ENCODE measurements around the gene CYFIP1.

CYFIP1 gene

GRCh38 chr15:22973987-22974386 lies 6.2 kb downstream of the CYFIP1 start:
- no peak overlapping the region for H3K9ac ChIP-seq
- H3K4me3 ChIP-seq (IDR thresholded peaks at IDR 0.05; ENCODE audit: insufficient read depth, low read depth, low read length), result no peak overlapping the region
- H2AFZ ChIP-seq (ENCODE audit: low read depth), result no peak overlapping the region
- H3K4me1 ChIP-seq (ENCODE audit: low read depth, poor library complexity, severe bottlenecking), result peaks cover 41% of the 10 kb centered on the region
- TF ChIP-seq CTCF (conservative IDR thresholded peaks at IDR 0.05; ENCODE audit: low read depth, low read length), result no peak
- no peaks in the 10 kb centered on the region for H3K27me3 ChIP-seq (ENCODE audit: insufficient read depth, low read depth)
- peaks cover 90% of the 10 kb centered on the region for H3K79me2 ChIP-seq (ENCODE audit: insufficient read depth, low read depth)
- H3K4me2 ChIP-seq, result peak overlapping the region; percentile 88
- no peaks in the 10 kb centered on the region for H4K20me1 ChIP-seq (ENCODE audit: insufficient read depth)
- no peaks in the 10 kb centered on the region for H3K36me3 ChIP-seq (ENCODE audit: insufficient read depth)
- H3K27ac ChIP-seq, result peak overlapping the region; percentile 54

GRCh38 chr15:22973286-22973685 lies 6.9 kb downstream of the CYFIP1 start:
- Histone ChIP-seq H3K27ac (peak overlapping the region; percentile 54), H3K4me2 (peak overlapping the region; percentile 88), H3K9ac (no peak overlapping the region), H2AFZ (ENCODE audit: low read depth) (no peak overlapping the region), H3K36me3 (ENCODE audit: insufficient read depth) (no peaks in the 10 kb centered on the region), H3K27me3 (ENCODE audit: insufficient read depth, low read depth) (no peaks in the 10 kb centered on the region), H4K20me1 (ENCODE audit: insufficient read depth) (no peaks in the 10 kb centered on the region), H3K79me2 (ENCODE audit: insufficient read depth, low read depth) (peaks cover 90% of the 10 kb centered on the region), H3K4me3 (IDR thresholded peaks at IDR 0.05; ENCODE audit: insufficient read depth, low read depth, low read length) (no peak overlapping the region), H3K4me1 (ENCODE audit: low read depth, poor library complexity, severe bottlenecking) (peaks cover 36% of the 10 kb centered on the region)
- TF ChIP-seq CTCF (conservative IDR thresholded peaks at IDR 0.05; ENCODE audit: low read depth, low read length), result no peak

GRCh38 chr15:22969489-22969888 lies 10.7 kb downstream of the CYFIP1 start:
- peaks cover 83% of the 10 kb centered on the region for H3K79me2 ChIP-seq (ENCODE audit: insufficient read depth, low read depth)
- H3K4me3 ChIP-seq (IDR thresholded peaks at IDR 0.05; ENCODE audit: insufficient read depth, low read depth, low read length), result no peak overlapping the region
- H2AFZ ChIP-seq (ENCODE audit: low read depth), result no peak overlapping the region
- TF ChIP-seq CTCF (conservative IDR thresholded peaks at IDR 0.05; ENCODE audit: low read depth, low read length), result no peak
- H3K27me3 ChIP-seq (ENCODE audit: insufficient read depth, low read depth), result no peaks in the 10 kb centered on the region
- H3K4me2 ChIP-seq, result no peak overlapping the region
- H3K4me1 ChIP-seq (ENCODE audit: low read depth, poor library complexity, severe bottlenecking), result peaks cover 27% of the 10 kb centered on the region
- H3K27ac ChIP-seq, result no peak overlapping the region
- H3K9ac ChIP-seq, result no peak overlapping the region
- no peaks in the 10 kb centered on the region for H3K36me3 ChIP-seq (ENCODE audit: insufficient read depth)
- no peaks in the 10 kb centered on the region for H4K20me1 ChIP-seq (ENCODE audit: insufficient read depth)

- TF ChIP-seq CTCF (conservative IDR thresholded peaks at IDR 0.05; ENCODE audit: low read depth, low read length), result no peak
- no peak overlapping the region for H3K4me3 ChIP-seq (IDR thresholded peaks at IDR 0.05; ENCODE audit: insufficient read depth, low read depth, low read length)
- H2AFZ ChIP-seq (ENCODE audit: low read depth), result no peak overlapping the region
- H3K4me2 ChIP-seq, result no peak overlapping the region
- H4K20me1 ChIP-seq (ENCODE audit: insufficient read depth), result no peaks in the 10 kb centered on the region
- no peaks in the 10 kb centered on the region for H3K27me3 ChIP-seq (ENCODE audit: insufficient read depth, low read depth)
- peaks cover 81% of the 10 kb centered on the region for H3K79me2 ChIP-seq (ENCODE audit: insufficient read depth, low read depth)
- H3K4me1 ChIP-seq (ENCODE audit: low read depth, poor library complexity, severe bottlenecking), result peaks cover 15% of the 10 kb centered on the region
- no peak overlapping the region for H3K9ac ChIP-seq
- no peak overlapping the region for H3K27ac ChIP-seq
- no peaks in the 10 kb centered on the region for H3K36me3 ChIP-seq (ENCODE audit: insufficient read depth)
These were observed 11.8 kb downstream of the CYFIP1 start for GRCh38 chr15:22968366-22968765.

All from KMS-11 (cell line).